ENCODE data around the gene FREM1.
"Not testable (repeated sequence)": the region's sequence is repeated elsewhere in the genome, so short reads cannot be mapped to it uniquely, and the experiment has no call there.

FREM1 gene, protein sequence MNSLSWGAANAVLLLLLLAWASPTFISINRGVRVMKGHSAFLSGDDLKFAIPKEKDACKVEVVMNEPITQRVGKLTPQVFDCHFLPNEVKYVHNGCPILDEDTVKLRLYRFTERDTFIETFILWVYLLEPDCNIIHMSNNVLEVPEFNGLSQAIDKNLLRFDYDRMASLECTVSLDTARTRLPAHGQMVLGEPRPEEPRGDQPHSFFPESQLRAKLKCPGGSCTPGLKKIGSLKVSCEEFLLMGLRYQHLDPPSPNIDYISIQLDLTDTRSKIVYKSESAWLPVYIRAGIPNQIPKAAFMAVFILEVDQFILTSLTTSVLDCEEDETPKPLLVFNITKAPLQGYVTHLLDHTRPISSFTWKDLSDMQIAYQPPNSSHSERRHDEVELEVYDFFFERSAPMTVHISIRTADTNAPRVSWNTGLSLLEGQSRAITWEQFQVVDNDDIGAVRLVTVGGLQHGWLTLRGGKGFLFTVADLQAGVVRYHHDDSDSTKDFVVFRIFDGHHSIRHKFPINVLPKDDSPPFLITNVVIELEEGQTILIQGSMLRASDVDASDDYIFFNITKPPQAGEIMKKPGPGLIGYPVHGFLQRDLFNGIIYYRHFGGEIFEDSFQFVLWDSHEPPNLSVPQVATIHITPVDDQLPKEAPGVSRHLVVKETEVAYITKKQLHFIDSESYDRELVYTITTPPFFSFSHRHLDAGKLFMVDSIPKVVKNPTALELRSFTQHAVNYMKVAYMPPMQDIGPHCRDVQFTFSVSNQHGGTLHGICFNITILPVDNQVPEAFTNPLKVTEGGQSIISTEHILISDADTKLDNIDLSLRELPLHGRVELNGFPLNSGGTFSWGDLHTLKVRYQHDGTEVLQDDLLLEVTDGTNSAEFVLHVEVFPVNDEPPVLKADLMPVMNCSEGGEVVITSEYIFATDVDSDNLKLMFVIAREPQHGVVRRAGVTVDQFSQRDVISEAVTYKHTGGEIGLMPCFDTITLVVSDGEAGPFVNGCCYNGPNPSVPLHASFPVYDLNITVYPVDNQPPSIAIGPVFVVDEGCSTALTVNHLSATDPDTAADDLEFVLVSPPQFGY (N-terminal part only)

DNA sequence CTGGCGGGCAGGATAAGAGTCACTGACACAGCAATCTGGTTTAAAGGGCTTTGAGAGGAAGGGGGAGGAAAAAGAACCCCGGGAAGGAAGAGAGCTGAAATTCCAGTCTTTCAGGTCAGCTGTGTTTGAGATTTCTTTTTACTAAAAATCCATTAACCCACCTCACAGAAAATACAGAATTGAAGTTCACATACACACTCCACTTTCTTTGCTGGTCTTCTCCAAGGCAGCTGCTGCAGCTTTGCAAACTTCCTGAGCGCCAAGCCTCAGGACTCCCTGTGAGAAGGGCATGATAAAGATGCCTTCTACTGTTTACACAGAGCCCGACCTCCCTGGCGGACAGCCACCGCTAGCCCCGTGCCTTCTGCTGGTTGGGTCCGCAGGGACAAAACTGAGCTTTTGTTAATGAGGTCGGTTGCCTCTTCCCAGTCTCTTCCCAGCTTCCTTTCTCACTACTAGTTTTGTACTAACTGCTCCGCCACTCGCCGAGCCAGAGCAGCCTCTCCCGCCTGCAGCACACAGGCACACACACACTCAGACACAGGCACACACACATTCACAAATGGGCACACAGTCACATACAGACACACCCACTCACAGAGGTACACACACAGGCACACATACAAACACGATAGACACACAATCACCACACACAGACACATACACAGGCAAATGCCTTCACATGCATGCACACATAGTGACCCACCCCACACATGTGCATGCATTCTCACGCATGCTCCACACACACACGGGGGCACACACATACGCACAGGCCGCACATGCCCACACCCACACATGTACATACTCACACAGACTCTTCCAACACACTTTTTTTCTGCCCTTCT, at the start of gene FREM1:
Gene FREM1, minus strand, starts transcription at position 468 of the 845 bp plus-strand sequence. CDS start 41,451 bp downstream, outside the sequence.
- DNase-seq = no peak

DNA sequence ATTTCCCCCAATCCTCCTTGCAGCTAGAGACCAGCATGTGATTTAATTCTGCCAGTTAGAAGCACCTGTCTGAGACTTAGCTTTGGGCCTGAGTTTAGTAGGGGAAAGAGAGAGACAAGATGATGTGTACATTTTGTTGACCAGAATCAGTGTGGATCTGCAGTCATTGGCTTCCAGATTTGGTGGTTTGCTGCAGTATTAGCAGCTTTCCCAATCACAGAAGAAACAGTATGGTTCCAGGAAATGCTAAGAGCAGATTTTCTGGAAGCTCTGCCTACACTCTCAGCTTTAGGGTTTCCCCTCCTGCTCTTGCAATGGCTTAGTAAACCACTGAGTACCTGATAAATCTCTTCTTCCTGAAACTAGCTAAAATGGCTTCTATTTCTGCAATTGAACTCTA, 48.8 kb upstream of the FREM1 start:
- DNase-seq = no peak

DNA sequence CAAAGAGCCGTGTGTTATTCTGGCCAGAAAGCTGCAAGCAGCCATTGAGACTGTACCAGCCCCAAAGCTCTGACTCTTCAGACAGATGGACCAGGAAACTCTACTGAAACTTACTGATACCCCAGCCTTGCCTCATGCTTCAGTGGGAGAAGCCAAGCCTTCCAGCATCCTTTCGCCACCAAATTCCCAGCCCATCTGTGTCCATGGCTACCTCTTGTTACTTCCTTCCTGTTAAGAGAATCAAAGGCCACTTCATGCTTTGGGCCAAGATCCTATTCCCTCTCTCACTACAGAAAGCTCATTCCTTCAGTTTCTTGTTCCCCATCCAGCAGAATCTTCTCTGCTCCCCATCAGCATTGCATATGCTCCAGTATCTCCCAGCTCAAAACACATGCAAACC, 46.9 kb upstream of the FREM1 start:
- DNase-seq = no peak

DNA sequence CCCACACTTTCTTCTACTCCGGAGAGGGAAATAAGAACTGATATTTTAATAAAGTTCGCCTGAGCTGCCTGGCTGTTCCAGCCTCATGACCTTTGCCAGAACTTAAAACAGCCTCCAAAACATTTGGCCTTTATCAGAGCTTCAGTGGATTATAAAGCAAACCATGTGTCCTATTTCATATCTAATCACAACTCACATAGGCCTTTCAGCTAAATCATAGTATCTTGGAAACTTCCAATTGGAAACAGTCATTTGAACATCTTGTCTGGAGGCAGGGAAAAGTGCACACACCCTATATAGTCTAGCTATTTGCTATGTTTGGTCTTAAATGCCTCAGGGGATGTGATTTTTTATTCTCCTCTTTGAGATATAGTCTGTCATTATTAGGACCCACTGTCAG, 46.0 kb upstream of the FREM1 start:
- DNase-seq = no peak

DNA sequence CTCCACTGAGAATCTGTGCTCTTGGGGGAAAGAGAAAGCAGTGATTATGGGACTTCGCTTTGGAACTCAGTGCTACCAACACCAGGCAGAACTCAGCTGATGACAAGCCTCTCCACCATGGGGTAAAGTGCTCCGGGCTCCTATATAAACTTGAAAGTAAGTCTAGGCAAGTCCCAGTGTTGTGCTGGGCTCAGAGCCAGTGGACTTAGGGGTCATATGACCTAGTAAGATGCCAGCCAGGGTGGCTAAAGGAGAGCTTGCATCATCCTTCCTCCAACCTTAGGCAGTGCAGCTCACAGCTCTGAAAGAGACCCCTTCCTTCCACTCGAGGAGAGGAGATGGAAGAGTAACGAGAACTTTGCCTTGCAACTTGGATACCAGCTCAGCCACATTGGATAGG, 35.1 kb upstream of the FREM1 start:
- no peak for DNase-seq

DNA sequence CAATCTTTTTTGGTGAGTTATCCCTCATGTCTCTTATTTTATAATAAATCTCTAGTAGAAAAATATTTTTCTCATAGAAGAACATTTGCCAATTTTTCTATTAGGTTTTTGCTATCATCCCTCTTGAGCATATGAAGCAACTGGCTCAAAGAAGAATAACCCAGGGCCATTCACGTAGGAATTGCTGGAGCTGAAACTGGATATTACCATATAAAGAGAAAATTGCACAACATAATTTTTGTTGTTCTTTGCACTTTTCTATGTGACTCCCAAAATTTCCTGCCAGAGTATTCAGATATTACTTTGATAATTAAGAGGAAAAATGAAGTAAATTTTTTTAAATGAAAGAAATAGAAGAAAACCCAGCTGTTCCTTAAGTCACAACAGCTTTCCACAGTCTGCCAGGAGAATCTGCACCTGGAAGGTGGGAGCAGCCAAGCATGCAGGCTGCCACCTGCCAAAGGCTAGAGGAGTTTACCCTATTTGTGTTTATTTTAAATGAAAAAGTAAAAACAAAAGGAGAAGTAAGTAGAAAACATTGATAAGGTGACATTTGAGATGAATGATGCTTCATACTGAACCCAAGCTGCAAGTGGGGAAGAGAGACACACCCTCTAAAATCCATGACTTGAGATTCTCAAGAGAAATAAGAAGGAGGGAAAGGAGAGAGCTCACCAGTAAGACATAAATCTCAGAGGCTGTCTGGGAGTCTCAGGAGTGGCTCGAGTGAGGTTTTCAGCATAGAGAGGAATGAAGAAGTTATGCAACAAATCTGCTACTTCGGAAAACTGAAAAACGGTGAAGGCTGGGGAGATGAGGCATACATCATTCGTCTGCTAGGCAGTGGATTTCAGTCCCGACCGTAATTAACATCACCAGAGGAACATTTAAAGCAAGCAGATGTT, 31.5 kb upstream of the FREM1 start:
- no peak for DNase-seq

DNA sequence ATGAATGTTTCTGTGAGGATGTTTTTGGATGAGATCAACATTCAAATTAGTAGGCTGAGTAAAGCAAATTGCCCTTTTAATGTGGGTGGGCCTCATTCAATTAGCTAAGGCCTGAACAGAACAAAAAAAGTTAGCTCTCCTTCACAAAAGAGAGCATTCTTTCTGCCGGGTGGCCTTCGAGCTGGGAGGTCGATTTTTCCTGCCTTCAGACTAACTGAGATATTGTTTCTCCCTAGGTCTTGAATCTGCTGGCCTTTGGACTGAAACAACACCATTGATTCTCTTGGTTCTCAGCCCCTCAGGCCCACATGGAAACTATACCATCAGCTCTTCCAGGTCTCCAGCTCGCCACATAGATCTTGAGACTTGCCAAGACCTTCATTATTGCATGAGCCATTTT, 29.1 kb upstream of the FREM1 start:
- DNase-seq = no peak

DNA sequence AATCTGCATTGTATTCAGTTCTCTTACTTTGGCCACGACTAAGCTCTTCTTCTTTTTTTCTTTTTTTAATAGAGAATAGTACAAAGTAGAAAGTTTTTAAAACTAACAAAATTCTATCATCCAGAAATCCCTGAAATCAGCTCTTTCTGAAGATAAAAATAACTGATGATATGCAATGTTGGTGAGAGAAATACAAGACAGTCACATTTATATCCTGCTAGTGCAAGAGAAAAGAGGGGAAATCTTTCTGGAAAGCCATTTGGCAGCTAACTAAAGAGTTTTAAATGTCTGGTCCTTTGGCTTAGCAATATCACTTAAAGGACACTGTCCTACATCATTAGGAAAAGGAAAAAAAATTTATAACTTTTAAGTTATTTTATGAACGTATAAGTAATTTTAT, 27.0 kb upstream of the FREM1 start:
- no peak for DNase-seq

DNA sequence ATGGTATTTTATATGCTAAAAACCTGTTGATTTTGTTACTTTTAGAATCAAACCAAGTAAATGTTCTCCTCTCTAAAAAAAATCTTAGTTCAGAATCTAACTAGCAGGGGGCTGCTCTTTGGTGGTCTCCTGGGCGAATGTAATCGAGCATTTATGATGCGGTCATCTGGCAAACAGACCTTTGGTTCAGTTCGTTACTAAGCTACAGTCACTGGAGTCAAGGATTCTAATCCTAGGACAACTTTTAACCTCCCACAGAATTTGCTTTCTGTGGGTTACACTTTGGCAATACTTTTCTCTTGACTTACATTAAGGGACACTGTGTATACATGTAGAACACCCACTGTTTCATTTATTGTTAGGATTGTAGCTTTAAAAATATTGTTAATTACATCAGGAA, 26.3 kb upstream of the FREM1 start:
- no peak for DNase-seq

DNA sequence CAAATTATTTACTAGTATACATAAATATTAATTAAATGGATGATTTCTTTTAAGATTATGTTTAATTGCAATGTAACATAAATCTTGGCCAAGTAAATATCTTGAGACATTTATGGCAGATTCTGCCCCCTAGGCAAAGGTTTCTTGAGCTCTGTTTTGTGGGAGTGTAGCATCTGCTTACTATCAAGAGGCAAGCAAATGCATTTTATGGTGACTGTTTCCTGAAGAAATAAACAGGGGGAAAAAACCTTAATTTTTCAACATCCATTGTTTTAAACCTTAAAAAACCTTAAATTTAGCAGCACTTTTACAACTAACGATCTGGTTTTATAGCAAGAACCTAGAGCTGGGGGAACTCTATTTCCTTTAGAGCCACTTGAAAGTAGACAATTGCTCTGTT, 25.7 kb upstream of the FREM1 start:
- DNase-seq = no peak

DNA sequence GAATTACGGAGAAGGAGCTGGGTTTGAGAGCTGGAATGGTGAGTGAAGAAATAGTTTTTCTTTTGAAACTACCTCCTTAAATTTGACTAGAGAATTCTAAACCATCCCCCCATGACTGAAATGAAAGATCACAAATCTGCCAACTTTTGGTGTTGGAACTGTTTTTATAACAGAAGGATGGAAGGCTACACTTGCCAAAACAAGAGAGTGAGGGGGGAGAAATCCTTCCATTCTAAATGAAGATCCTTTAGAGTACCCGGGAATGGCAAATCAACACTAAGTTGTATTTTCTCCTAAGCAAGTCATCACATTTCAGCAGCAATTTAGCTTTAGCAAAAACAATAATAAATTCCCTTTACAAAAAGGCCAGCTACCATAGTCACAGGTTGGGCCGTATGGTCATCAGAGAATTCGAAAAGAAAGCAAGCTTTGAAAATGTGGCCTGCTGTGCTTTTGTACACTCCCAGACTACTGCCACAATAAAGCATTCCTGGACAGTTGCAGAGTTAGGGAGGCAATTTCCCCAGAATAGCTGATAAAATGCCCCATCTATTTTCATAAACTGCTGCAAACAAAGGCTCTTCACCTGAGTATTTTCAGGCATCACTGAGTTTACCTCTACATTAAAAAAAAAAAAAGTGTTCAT, 25.0 kb upstream of the FREM1 start:
- DNase-seq = no peak

DNA sequence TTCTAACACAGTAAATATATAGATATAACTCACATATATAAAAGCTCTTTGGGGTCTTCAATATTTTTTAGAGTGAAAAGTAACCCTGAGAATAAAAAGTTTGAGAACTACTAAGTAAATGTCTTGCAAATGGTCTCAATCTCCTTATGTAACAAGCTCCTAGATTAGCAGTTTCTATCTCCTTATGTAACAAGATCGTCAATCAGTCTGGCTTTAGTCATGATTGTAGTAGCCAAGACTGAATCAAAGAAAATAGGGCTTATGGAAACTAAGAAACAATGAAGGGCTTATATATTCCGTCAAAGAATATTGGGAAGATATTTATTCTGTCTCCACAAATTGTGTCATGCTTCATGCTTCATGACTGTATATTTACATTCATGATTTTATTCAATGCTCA, 22.4 kb upstream of the FREM1 start:
- DNase-seq = no peak

DNA sequence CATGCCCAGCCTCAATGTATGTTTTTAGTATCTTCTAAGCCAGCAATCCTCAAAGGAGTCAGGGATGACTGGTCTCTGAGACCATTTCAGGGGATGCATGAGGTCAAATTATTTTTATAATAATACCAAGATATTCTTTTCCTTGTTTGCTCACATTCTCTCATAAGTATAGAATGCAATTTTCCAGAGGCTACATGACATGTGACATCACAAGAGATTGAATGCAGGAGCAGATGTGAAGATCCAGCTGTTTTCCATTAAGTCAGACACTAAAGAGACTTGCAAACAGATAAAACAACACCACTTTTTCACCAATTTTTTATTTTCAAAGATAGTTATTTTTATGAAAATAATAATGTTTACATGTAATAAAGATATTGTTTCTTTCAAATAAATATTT, 22.0 kb upstream of the FREM1 start:
- no peak for DNase-seq

DNA sequence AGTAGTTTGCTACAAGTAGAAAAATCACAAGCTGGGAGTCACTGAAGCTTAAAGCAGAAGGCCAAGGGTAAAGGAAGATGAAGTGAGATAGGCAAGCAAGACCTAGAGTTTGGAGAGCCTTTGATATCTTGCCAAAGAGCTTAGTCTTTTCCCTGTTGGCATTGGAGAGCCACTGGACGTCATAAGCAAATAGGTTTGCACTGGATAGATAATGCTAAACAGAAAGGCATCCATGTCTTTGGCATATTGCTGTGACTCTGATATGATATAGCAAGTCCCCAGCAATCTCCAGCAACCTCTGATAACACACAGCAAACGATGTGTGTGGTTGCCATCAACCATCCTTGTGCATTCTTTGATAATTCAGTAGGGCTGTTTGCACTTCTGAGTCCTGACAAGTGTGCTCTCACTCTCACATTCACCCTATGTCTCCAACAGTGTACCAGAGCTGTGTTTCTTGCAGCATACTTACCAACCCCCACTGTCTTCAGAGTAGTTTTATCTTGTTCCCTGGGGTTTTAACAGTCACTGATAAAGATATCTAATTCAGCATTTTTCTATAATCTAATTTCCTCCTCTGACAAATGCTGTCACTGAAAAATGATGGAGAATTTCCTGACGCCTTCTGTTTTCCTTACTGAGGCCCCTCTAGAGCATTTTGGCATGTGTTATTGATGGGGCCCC, 16.9 kb upstream of the FREM1 start:
- DNase-seq = no peak

DNA sequence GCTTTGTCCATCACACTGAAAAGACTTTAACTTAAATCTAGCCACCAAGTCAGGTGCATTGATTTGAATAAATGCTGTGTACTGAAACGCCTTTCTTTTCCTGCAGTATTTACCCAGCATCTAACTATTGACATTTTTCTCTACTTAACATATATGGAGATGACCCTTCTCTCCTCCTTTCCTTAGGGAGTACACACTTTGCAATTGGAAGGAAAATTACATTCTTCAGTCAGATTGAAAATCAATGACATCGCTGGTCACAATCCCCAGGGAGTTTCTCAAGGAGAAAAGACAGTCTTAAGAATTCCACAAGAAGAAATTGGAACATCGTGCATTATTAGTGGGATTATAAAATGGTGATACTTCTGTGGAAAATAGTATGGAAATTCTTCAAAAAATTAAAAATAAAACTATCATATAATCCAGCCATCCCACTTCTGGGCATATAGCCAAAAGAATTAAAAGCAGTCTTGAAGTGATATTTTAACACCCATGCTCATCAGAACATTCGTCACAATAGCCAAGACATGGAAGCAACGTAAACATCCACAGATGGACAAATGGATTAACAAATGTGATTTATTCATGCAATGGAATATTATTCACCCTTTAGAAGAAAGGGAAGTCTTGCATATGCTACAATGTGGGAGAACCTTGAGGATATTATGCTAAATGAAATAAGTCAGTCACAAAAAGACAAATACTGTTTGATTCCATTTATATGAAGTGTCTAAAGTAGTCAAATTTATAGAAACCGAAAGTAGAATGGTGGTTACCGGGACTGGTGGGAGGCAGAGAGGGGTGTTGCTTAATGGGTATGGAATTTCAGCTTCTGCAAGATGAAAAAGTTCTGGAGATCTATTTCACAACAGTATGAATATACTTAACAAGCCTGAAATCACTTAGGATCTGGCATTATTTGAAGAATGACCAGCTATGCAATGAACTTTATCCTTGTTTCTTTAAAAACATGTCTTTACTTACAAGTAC, 14.3 kb upstream of the FREM1 start:
- no peak for DNase-seq

DNA sequence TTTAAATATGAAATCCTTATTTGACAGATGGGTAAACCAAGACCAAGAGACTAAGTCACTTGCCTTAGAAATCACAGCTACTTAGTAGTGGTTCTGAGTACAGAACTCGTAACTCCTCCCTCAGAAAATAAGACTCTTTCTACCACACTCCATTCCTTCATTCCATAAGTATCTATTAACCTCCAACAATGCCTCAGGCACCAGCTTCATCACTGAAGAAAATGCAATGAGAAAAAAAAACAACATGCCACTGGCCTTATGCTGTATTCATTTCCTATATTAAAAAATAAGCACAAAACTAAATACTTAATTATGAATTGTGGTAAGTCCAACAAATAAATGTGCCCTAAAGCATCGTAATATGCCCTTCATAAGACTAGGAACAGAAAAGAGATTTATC, 13.5 kb upstream of the FREM1 start:
- DNase-seq = no peak

DNA sequence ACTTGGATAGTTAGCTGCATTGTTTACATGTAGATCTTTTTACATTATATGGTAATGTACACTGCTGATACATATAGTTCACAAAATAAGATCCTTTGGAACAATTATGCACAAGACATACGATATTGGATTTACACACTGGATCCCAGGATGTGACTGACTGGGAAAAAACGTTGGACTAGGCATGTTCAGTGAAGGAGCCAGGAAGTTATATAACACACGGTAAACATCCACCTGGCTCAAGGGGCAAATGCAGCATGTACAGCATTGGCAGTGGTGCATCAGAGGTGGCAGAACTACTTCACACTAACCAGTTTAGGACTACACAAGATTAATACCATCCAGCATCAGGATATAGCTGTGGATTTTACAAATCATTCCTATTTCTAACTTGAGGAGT, 10.6 kb upstream of the FREM1 start:
- DNase-seq = not testable (repeated sequence)

DNA sequence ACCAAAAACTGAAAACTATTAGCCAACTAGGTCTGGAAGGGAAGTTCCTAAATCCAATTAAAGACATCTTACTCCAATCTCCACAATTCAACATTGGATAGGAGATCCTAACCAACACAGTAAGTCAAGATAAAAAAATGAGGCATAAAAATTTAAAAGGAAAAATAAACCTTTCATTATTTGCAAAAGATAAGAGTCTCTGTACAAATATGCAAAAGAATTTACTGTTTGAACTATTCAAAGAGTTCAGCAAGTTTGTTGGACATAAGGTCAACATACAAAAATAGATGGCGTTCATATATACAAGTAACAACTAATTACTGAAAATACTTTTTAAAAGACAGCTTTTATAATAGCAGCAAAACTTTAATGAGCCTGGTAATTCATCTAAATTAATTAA, 3.1 kb upstream of the FREM1 start:
- DNase-seq = no peak

DNA sequence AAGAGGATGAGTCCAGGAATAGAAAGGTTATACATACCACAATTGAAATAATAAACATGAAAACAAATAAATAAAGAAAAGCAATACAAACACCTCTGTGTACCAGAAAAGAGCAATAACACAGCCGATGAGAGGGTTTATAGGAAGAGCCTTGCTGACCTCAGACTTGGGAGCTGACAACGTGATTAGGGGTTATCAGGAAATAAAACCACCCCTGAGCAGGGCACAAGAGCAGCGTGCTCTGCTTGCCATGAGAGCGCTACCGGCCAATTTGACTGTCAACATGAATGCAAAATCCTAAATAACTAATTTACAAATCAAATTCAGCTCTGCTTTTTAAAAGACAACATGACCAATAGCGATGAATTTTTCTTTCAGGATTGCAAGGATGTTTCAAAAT, 2.6 kb upstream of the FREM1 start:
- DNase-seq = no peak
